SH-SY5Y (cell line): Measurements from ENCODE around the gene SEH1L.

Experiments used
- GATA2 ChIP-seq: IDR thresholded peaks from 2 replicates; pipeline ENCODE4 v1.6.1; 2011; ENCODE audit warnings: mild to moderate bottlenecking, low read depth, low read length
- GATA3 ChIP-seq: IDR thresholded peaks from 2 replicates; pipeline ENCODE4 v1.6.1; 2011; ENCODE audit warnings: low read depth, mild to moderate bottlenecking, low read length, moderate library complexity

DNA sequence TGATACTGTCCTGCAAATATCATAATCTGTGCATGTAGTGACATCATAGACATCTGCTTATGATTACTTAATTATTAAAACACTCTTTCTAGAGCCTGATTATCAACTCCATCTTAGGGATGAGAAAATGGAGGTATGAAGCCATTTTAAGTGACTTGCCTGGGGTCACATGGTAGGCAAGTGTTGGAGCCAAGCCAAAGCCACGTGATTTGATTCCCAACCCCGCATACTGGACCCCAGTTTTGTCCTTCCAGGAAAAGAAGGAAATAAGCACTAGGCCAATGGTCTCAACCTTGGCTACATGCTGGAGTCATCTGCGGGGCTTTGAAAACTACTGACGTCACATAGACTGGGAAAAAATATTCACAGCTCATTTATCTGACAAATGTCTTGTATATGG lies 19.6 kb upstream of the SEH1L start:
- no peak for TF ChIP-seq GATA2
- no peak for TF ChIP-seq GATA3
